HG03432 (cell line): ENCODE measurements around the gene FAM222A.

Source experiments
- ATAC-seq: cut with Tn5 transposase; IDR thresholded peaks from one replicate; pipeline ENCODE4 v1.9.1; 2021; ENCODE audit warnings: mild to moderate bottlenecking, moderate library complexity; ENCODE audit not compliant: unreplicated experiment

FAM222A gene

DNA sequence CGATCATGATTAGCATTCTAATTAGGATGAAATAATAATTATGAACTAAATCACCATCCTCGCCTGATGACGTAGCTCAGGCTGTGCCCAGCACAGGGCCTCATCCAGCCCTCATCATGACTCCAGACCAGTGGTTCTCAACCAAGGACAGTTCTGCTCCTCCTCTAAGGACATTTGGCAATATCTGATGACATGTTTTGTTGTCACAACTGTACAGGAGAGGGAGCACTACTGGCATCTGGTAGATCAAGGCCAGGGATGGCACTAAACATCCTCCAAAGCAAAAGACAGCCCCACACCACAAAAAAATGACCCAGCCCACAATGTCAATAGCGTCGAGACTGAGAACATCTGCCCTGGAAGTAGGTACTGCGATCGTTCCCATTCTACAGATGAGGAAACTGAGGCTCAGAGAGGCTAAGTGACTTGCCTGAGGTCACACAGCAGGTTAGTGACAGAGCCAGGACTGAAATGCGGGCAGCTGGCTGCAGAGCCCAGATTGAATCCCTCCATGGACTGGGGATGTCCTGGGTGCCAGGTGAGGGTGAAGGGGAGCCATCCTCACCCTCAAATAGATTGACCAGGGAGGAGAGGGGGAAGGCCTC lies 104.1 kb downstream of the FAM222A start:
- no peak for ATAC-seq

DNA sequence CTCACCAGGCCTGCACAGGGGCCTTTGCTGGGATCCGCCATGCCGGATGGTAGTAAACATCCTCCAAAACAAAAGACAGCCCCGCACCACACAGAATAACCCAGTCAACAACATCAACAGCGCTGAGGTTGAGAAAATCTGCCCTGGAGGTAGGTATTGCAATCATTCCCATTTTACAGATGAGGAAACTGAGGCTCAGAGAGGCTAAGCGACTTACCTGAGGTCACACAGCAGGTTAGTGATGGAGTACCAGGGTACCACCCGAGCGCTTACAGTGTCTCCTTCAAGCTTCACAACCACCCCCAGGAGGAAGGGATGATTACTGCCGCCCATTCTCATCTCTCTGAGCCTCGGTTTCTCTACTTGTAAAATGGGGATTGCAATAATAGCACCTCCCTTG lies 104.6 kb downstream of the FAM222A start:
- no peak for ATAC-seq

DNA sequence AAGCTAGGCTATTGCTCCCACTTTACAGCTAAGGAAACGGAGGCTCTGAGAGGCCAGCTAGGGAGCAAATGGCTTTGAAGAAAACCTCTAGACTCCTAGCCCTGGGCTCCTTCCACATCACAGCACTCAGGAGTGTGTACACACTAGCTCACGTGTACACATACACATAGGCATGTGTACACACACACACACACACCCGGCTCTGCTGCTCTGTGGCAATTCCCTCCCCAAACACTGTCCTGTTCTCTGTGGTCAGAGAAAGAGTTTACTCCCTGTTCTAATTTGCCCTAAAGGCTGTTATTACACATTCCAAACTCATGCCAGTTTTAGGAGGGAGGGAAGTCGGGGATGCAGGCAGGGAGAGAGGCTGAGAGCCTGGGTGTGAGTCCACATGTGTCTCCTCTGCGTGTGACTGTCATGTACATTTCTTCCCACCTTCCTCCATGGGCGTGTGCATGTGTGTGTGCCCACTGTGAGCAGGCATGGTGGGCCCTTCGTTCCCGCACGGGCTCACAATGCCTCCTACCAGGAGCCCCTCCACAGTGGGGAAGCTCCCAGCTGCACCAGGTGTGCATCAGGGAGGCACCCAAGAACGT lies 105.4 kb downstream of the FAM222A start:
- no peak for ATAC-seq
